HG03097 (cell line): ENCODE measurements around the gene UBE2QL1.

Experiments
- ATAC-seq: cut with Tn5 transposase; IDR thresholded peaks from one replicate; pipeline ENCODE4 v1.9.1; 2021; ENCODE audit not compliant: unreplicated experiment, low FRiP score

The UBE2QL1 gene

DNA sequence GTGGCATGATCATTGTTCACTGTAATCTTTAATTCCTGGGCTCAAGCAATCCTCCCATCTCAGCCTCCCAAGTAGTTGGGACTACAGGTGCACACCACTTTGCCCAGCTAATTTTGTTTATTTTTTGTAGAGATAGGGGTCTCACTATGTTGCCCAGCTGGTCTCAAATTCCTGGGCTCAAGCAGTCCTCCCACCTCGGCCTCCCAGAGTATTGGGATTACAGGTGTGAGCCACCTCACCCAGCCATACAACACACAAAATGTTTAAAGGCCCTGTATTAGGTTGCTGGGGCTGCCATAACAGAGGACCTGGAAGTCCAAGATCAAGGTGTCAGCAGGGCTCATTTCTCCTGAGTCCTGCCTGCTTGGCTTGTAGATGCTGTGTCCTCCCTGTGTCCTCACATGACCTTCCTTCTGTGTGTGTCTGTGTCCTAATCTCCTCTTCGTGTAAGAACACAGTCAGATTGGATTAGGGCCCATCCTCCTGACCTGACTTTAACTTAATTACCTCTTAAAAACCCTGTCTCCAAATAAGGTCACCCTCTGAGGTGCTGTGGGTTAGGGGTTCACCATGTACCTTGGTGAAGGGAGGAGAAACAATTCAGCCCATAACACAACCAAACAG is 5.4 kb downstream of the UBE2QL1 start:
- no peak for ATAC-seq

DNA sequence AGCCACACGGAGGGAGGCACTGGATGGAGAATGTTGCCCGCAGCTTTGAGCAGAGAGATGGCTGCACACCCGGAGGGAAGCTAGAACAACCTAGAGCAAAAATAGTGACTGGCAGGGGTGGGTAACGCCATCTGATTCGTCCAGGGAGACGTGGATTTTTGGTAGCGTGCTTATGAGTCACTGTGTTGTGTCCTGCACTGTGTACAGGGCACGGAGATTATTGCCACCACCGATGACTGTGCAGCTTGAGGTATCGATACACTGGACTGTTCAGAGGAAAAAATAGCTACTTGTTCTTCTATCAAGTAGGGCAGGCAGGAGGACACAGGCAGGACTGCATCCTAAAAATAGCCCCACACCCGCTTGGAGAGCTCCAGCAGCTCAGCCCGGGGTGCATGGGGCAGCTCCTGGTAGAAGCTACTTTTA is 6.0 kb downstream of the UBE2QL1 start:
- no peak for ATAC-seq

DNA sequence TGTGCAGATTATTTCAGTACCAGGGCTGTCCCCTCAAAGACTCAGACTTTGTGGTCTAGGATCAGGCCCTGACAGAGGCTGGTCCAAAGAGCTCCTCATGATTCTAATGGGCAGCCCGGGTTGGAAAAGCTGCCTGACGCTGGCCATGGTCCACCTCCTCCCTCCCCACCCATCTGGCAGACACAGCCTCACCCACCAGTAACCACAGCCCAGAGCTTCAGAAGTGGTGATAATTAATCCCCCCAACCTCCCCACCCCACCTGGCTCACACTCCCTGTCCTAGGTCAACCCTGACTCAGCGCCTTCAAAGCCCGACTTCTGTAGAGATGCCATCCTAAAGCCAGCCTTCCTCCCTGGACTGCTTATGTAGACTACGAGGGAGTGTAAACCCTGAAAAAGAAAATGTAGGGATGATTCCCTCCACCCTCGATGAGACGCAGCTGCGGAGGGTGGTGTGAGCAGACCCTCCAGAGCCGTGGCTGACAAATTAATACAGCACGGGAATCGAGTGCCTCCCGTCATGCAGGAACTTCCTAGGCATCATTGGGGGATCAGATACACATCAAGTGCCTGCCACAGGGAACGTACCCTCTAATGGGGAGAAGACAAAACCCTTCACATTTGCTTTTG is 7.0 kb downstream of the UBE2QL1 start:
- no peak for ATAC-seq

DNA sequence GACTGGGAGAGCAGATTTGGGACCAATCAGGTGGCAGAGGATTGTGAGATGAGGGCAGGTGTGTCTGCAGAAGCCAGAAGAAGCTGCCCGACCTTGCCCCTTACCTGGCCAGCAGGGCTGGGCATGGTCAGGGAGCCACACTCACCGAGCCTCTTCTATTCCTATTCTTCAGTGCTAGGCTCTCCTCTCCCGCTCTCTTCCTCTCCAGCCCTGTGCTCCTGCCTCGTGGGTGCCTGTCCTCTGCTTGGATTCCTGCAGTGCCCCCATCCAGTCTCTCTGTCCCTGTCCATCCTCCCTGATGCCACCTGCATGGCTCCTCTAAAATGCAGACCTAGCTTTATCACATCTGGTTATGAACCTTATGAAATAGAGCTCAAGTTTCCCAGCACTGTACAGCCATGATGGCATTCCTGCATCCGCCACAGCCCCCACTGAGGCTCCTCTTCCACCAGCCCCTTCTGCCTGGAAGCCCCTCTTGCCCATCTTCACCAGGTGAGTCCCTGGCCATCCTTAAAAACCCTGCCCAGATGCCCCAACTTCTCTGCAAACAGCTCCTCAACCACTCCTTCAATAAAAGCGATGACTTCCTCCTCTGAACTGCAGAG is 8.2 kb downstream of the UBE2QL1 start:
- ATAC-seq, result no peak

DNA sequence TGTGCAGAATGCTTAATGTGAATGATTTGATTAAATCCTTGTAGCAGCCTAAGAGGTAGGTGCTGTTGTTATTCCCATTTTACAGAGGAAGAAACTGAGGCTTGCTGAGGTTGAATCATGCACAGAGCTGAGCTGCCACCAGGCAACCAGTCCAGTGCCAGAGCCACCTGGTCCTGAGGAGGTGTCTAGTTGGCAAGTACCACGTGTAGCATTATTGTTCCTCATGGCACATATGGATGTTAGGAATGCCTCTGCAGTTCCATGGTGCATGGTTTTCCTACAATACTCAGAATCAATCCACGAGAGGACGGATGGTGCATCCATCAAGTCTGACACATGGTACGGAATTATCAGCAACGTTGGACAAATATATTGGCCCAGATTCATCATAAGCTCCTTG is 8.9 kb downstream of the UBE2QL1 start:
- ATAC-seq, result no peak

DNA sequence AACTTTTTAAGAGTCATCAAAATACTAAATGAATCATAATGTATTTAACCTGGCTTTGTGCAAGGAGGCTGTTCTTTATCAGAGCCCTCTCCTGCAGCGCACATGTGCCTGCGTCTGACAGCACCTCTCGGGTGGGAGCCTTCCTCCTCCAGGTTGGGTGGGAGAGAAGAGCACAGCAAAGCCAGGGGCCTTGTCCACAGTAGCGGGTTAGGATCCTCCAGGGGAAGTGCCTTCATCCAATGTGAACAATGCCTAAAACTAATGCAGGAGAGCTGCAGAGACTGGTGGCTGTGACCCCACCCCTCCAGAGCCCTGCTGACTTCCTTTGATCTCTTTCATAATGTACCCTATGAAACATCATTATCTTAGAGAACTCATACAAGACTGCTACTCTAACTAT is 10.2 kb downstream of the UBE2QL1 start:
- ATAC-seq, result no peak

DNA sequence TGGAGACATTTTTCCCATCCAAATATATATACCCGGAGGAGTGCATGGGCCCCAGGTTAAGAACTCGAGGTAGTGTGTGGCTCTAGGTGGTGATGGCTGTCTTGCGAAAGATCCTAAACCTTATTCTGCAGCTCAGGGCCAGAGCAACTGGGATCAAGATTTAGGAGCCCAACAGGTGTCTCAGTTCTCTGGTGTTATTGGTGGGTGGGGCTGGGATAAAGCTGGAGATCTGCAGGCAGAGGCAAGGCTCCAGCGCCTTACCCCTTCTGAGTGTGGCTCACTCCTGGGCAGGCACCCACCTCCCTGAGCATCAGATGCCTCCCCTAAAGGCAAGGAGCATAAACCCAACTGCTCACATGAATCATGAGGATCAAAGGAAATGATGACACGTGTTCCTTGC is 11.2 kb downstream of the UBE2QL1 start:
- no peak for ATAC-seq

DNA sequence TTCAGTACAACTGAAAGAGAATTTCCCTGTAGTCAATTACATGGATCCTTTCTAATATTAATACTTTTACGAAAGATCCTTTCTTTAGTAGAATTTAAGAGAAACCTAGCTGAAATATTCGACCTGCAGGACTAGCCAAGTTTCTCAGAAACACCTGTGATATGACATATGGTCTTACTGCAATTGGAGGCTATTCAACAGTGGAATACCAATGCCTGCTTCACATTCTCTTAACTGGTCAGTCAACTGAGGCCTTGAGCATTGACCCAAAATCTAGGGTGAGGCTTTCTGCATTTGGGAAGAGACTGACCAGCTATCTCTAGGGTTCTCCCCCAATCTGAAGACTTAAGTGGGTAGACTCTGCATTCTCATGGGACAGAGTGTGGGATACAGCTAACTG is 12.3 kb downstream of the UBE2QL1 start:
- no peak for ATAC-seq

DNA sequence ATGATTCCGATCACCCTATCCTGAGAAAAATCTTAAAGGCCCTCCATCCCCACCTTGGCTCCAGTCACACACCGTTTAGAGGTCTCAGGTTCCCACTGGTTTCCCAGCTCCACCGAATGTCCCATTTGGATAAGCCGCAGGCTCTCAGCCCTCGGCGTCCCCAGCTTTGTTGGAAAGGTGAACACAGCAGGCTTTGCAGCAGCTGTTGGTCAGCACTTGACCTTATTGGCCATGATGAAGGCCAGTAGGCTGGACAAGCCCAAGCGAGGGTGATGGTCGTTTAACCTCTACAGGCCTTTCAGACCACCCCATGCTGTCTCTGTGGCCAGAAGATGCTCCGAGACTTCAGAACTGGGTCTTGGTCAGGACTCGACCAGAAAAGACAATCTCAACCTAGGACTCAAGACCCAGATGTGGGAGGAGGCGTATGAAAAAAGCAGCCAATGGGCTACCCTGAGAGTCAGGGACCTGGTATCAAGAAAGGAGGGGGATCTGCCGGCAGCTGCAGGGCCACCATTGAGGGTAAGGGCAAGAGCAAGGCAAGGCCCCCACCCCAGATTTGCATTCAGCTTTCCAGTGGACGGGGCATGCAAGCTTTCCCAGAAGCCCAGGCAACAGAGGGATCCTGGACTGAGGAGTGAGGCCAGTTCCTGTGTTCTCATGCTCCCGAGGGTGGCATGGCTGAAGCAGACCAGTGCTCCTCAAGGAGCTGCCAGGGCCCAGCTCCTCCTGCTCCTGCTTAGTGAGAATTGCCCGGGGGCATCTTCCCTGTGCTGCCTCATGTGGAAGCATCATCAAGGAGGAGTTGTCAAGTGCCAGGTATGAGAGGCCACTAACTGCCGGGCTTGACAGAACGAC is 13.4 kb downstream of the UBE2QL1 start:
- ATAC-seq, result no peak

DNA sequence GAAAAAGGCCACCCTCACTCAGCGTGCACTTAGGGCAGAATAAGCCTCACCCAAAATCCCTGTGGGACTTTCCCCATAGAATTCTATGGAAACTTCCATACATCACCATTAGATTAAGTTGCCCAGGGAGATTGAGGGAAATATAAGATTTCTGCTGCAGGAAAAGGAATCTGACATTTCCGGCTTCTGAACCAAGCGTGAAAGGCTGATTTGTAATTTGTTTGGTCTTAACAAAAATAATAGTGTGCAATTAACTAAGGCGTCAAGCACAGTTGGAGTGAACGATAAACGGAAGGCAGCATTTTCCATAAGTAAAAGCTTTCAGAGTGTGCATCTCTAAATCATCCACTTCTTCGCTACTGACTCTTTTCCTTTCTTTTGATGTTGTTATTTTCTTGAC is 14.0 kb downstream of the UBE2QL1 start:
- ATAC-seq, result no peak

DNA sequence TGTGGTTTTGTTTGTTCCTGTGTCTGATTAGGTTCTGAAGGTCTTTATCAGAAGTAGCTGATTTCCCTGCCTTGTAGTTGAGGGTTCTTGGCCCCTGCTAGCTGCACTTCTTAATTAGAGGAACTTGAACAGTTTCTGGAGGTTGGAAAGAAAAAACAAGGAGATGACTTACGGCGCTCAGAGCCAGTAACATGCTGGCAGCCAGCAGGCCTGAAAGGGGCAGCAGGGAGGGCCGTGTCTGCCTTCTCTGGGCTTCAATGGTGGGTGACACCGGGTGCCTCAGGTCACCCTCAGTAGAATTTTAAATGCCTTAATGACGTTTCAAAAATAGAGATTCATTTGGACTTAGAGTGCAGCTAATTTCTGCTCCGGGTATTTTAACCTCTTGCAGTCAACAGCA is 15.8 kb downstream of the UBE2QL1 start:
- ATAC-seq, result no peak

DNA sequence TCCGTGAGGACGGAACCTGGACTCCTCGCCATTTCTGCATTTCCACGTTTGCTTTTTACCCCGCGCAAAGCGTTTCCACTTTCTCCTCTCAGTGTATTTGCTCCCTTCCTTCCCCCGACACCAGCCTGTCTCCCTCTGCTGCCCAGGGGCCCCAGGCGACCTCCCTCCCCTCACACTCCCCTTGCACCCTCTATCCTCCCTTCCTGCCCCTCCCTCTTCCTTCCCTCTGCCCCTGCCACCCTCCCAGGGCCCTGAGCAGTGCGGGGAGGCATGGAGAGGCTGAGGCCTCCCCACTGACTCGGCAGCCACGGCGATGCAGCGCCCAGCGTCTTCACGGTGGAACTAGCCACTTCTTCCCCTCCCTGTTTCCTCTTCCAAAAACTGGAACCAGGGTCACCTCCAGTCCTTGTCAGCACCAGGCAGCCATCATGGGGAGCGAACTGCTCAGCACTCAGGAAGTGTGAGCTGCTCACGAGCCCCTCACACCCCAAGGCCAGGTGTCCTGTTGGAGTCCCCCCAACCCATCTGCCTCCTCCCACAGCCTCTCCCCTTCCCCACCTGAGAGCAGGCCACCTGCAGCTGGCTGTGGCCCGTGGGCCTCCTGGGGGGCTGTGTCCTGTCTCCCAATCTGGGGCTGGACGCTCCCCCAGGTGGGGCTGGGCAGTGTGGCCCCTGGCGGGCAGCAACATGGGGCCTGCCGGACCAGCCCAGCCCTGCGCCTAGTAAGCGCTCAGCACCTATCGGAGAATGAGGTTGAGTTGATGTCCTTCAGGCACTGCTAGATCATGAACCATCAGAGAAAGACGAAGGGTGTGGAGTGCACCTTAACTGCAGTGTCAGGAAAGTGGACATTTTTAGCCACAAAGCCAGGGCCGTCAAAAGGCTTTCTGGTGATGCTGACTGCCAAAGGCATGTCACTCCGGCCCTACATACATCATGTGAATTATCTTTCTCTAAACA is 17.5 kb downstream of the UBE2QL1 start:
- ATAC-seq, result no peak

DNA sequence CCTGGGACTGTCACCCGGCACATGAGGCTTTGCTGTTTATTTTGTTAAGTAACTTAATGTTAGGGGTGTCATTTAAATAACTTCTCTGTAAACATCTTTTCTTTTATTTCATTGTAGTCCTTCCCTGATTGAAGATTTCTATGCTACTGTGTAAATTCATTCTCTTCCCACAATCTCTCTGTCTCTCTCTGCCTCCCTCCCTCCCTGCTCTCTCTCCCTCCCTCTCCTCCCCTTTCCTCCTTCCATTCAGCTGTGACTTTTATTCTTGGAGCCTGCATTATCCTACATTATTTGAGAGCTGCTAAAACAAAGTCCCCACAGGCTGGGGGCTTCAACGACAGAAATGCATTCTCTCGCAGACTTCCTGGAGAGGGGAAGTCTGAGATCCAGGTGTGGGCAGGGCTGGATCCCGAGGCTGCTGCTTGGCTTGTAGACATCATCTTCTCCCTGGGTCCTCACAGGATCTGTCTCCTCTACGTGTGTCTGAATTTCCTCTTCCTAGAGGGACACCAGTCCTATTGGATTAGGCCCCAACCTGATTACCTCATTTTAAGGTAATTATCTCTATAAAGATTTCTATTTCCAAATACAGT is 18.4 kb downstream of the UBE2QL1 start:
- no peak for ATAC-seq

DNA sequence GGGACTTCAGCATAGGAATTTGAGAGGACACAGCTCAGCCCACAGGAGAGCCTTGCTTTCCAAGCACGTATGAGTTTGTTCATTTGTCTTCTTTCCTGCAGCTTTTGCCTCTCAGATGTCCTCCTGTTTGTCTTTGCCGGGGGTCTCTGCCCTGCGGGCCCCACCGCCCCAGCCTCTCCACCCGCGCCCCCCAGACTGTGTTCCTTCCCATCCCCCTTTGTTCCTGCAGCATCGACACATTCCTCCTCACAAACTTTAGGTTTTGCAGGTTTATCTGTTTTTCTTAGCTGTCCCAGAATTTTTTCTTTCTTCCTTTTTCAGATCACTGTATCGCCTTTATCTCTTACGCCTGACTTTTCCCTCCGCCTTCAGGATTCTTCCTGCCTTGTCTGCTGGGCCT is 18.9 kb downstream of the UBE2QL1 start:
- no peak for ATAC-seq

DNA sequence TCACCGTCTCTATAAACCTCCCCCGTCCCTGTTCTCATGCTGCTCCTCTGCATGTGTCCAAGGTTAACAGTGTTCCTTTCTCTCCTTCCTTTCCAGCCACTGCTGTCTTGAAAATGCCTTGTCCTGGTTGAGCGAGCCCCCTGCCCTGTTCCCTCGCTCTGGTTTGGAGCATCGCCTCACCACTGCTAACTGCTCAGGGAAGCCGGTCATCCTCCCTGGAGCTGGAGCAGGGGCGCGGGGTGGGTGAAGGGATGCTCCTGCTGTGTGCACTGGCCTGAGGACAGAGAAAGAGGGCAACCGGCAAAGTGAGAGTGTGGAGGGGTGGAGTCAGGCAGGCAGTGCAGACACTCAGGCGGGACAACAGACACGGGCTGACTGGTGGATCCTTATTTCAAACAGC is 19.4 kb downstream of the UBE2QL1 start:
- no peak for ATAC-seq

DNA sequence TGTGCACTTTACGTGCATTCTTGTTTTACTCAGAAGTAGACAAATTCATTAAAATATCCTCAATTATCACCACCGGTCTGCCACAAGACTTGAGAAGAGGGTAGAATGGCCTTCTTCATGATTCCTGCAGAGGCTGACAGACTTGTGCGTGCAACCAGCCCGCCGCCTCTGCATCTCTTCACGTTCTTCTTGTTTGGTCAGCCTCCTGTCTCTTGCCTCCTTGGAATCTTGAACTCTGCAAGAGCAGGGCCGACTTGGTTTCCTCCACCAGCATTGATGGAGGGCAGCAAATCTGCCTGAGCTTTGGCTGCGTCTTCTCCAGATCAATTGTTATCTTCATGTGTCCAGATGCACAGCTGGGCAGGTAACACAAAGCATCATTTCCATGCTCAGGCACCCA is 20.2 kb downstream of the UBE2QL1 start:
- no peak for ATAC-seq

DNA sequence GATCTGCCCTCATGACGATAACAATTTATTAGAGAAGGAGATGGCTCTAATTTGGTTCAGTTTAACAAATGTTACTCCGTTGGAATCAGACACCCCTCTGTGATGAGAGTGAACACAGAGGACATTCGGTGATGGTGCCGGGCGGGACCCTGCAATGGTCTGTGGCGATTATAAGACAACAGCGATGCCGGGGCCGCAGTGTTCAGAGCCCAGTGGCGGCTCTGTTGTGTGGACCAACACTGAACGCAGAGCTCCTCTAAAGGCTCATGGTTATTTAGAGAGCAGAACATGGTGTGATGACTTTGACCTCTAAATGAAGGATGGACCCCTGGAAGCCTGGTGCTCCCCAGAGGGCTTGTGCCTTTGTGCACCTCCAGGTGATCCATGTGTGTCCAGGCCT is 21.2 kb downstream of the UBE2QL1 start:
- no peak for ATAC-seq

DNA sequence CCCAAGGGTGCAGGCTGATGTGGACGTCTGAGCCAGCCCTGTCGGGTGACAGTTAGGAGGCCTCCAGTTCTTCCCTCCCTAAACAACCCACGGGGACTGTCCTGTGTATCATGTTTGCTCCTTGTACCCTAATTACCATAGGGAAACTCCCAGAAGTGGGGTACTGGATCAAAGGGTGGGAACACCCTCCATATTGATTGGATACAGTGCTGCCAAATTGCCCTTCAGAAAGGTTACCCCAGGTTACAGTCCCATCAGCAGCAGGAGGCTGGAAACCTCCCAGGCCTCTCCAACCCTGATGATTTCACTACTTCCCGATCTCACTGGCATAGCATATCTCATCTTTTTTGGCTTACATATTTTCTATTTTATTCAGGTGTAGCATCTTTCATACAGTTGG is 22.0 kb downstream of the UBE2QL1 start:
- ATAC-seq, result no peak

DNA sequence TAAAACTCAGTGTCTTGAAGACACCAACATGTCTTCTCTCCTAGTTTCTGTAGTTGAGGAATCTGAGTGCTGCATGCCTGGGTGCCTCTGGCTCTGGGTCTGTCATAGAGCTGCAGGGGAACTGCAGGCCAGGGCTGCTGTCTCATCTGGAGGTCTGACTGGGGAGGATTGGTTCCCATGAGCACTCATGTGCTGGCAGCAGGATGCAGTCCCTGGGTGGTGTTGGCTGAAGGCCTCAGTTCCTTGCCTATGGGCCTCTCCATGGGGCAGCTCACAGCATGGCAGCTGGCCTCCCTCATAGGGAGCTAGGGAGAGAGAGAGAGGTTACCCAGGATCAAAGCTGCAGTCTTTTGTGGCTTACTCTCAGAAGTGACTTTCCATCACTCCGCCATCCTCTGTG is 22.6 kb downstream of the UBE2QL1 start:
- ATAC-seq, result no peak

DNA sequence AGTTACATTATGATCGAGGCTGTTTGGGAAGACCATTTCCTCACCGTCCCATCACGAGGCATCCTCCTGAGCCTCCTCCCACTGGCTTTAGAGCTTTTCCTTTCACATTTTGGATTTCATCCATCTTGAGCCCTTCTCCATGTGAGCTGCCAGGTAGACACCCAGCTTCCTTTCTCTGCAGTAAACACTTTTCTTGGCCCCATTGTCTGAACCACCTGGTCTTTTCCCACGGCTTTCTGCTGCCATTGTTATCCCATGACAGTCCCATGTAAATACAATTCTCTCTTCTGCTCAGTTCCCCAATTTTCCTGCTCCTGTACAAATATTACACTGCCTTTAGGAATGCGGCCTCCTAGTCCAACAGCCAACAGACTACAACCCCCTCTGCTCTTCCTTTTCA is 24.1 kb downstream of the UBE2QL1 start:
- ATAC-seq, result no peak
